PFSK-1 (cell line): Measurements from ENCODE around the gene CDH24.

Source experiments
- FOXP2 ChIP-seq: optimal IDR thresholded peaks from 2 replicates; pipeline ENCODE3; 2011; ENCODE audit warnings: borderline replicate concordance, control low read depth, inconsistent platforms; ENCODE audit not compliant: insufficient read depth; ENCODE audit errors: extremely low read length, extremely low read depth
- POLR2AphosphoS5 ChIP-seq: IDR thresholded peaks from 2 replicates; pipeline ENCODE4 v1.6.1; 2012; ENCODE audit warnings: low read depth, mild to moderate bottlenecking, control low read depth, low read length, moderate library complexity
- REST ChIP-seq, 2 experiments: IDR thresholded peaks; 2 replicates each; pipeline versions ENCODE4 v1.6.1 to v1.8.0; 2011 to 2012; ENCODE audit warnings: low read depth in 2 of 2, low read length in 2 of 2, control low read depth in 1 of 2, inconsistent platforms in 1 of 2, mild to moderate bottlenecking in 1 of 2, moderate library complexity in 1 of 2; ENCODE audit not compliant: insufficient read depth in 1 of 2
- SIN3A ChIP-seq: IDR thresholded peaks from 2 replicates; pipeline ENCODE4 v1.6.1; 2012; ENCODE audit warnings: mild to moderate bottlenecking, low read length, moderate library complexity, borderline replicate concordance; ENCODE audit not compliant: insufficient read depth
- TAF1 ChIP-seq: IDR thresholded peaks from 2 replicates; pipeline ENCODE4 v1.6.1; 2012; ENCODE audit warnings: low read length, control low read depth, borderline replicate concordance; ENCODE audit not compliant: insufficient read depth

DNA sequence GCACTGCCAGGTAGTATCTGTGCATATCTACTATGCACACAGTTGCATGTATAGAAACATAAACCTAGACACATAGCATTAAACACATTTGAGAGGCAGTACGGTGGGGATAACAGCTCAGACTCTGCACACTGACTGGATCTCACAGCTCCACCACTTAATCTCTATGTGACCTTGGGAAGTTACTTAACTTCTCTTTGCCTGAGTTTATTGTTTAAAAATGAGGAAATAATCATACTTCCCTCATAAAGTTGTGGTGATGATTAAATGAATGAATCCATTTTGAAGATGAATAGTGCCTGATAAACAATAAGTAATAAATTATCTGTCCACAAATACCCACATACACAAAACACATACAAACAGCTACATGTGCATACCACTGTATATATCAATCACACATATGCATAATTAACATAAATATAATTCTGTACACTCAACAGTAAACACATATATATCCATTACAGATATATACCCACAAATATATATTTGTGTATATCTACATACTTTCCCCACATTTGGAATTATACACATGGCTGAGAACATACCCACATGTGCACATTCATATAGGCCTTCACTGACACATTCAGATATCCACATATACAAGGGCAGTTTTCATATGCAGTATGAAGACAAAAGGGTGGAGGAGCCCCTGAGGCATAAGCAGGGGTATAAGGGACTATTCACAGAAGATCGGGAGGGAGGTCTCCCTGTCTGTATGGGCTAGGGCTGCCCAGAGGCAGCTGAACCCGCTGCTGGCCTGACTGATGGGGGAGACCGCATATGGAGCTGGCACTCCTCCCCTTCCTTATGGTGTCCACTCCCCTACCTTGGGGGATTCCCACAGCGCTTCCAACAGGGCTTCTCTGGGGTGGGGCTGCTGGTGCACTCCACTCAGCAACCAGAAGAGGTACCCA, 5.9 kb downstream of the CDH24 start:
- TF ChIP-seq REST (IDR thresholded peaks at IDR 0.05; ENCODE audit: insufficient read depth in 1 of 2, low read depth in 2 of 2, low read length in 2 of 2) (no peak), POLR2AphosphoS5 (no peak), FOXP2 (no peak), SIN3A (no peak), TAF1 (no peak)
